Suprapubic skin (tissue), 4 donors: ENCODE measurements around the gene DNAH14.

ENCODE experiments used
- CTCF ChIP-seq, 2 donors: fragments of 200-600 bp in 1 of 2; fragments of 450-650 bp in 1 of 2; sonication (generic) in 1 of 2; IDR thresholded peaks; one replicate each; pipeline ENCODE4 v1.5.1; 2016 to 2019; ENCODE audit warnings: antibody characterized with exemption in 2 of 2, mild to moderate bottlenecking in 1 of 2, moderate library complexity in 1 of 2
- EP300 ChIP-seq: sonication (generic); formaldehyde crosslinking; IDR thresholded peaks from one replicate; pipeline ENCODE4 v1.6.1; 2017; ENCODE audit warnings: antibody characterized with exemption
- POLR2A ChIP-seq, 2 donors: fragments of 450-650 bp; IDR thresholded peaks; one replicate each; pipeline ENCODE4 v1.6.1; 2017; ENCODE audit warnings: antibody characterized with exemption in 2 of 2, mild to moderate bottlenecking in 2 of 2, moderate library complexity in 2 of 2
- POLR2AphosphoS5 ChIP-seq, 3 donors: sonication (generic); formaldehyde crosslinking; IDR thresholded peaks; one replicate each; pipeline ENCODE4 v1.6.1; 2017; ENCODE audit warnings: antibody characterized with exemption in 3 of 3

- TF ChIP-seq POLR2A (IDR thresholded peaks at IDR 0.05) (no peak), CTCF (IDR thresholded peaks at IDR 0.05) (no peak), EP300 (no peak), POLR2AphosphoS5 (IDR thresholded peaks at IDR 0.05) (no peak)
Observed at GRCh38 chr1:225319871-225320270, 390.4 kb downstream of the DNAH14 start.
